HepG2 (cell line): ENCODE measurements around the gene SLC25A36. TPM values are rescaled to one million over a fixed set of nuclear protein-coding genes. Genes with fewer than 3 reads are reported as not detected.

Experiments used
- ATAC-seq: fragments of 200-7000 bp; cut with Tn5 transposase; 3 replicates; pipeline ENCODE4 v1.9.1; 2020; ENCODE audit warnings: mild to moderate bottlenecking, moderate library complexity
- BruUV-seq: library from RNA; stranded (reverse); fragments of 400-500 nt; replicated peaks from 2 replicates; lab custom pipeline; 2021; lab: Mats Ljungman, UMichigan
- CTCF ChIA-PET: fragments of 300-600 bp; formaldehyde crosslinking; extraction: SDS; loops from one replicate; lab custom pipeline; 2021; ENCODE audit warnings: low total read pairs, inconsistent platforms, low intra/inter-chr PET ratio; lab: Yijun Ruan, JAX
- POLR2A ChIA-PET: fragments of 350-600 bp; sonication (Branson Sonifier 250); formaldehyde crosslinking; loops from one replicate; lab custom pipeline; 2020; ENCODE audit warnings: antibody characterized with exemption, inconsistent platforms; lab: Yijun Ruan, JAX
- DNase-seq: peaks from one replicate; pipeline ENCODE4 v3.0.0-alpha.2; 2015; ENCODE audit warnings: low spot score
- FAIRE-seq: peaks from 3 replicates; lab custom pipeline; 2011; peaks lifted over from hg19 to GRCh38; lab: Jason Lieb, UNC
- H2AFZ ChIP-seq: one replicate; pipeline ENCODE4 v1.6.1; 2011; ENCODE audit warnings: low read length, inconsistent platforms
- H3K27ac ChIP-seq: fragments of 300-600 bp; 3 replicates; pipeline ENCODE4 v1.8.0; 2011; ENCODE audit warnings: mixed run types, mild to moderate bottlenecking, mixed read lengths, low read length, inconsistent platforms; ENCODE audit not compliant: insufficient read depth; ENCODE audit errors: extremely low read length
- H3K27me3 ChIP-seq, 2 experiments: fragments of 200-600 bp in 1 of 2; 2 replicates in 1 of 2; 3 replicates in 1 of 2; pipeline versions ENCODE4 v1.6.0 to v1.8.0; 2011; ENCODE audit warnings: low read length in 2 of 2, mild to moderate bottlenecking in 2 of 2, moderate library complexity in 2 of 2, inconsistent platforms in 1 of 2; ENCODE audit not compliant: insufficient read depth in 2 of 2, control insufficient read depth in 1 of 2
- H3K36me3 ChIP-seq, 2 experiments: fragments of 200-600 bp in 1 of 2; replicated peaks in 1 of 2; 2 replicates in 1 of 2; 3 replicates in 1 of 2; pipeline versions ENCODE4 v1.5.1 to v1.8.0; 2011; ENCODE audit warnings: low read length in 2 of 2, inconsistent platforms in 1 of 2; ENCODE audit not compliant: insufficient read depth in 2 of 2, control insufficient read depth in 1 of 2
- H3K4me1 ChIP-seq: 2 replicates; pipeline ENCODE4 v1.5.1; 2012; ENCODE audit warnings: low read length, inconsistent platforms; ENCODE audit not compliant: insufficient read depth
- H3K4me2 ChIP-seq: 2 replicates; pipeline ENCODE4 v1.6.0; 2011; ENCODE audit warnings: low read depth, low read length, inconsistent platforms
- H3K4me3 ChIP-seq, 3 experiments: fragments of 200-600 bp in 1 of 3; sonication (generic), shearing (Covaris generic) in 1 of 3; replicated peaks in 1 of 3; 2 replicates each; pipeline ENCODE4 v1.5.1; 2011 to 2016; ENCODE audit warnings: low read length in 3 of 3, inconsistent platforms in 2 of 3, low read depth in 2 of 3, mild to moderate bottlenecking in 2 of 3, control low read depth in 1 of 3, mixed read lengths in 1 of 3; ENCODE audit not compliant: insufficient read depth in 1 of 3
- H3K79me2 ChIP-seq: one replicate; pipeline ENCODE4 v1.6.1; 2011; ENCODE audit warnings: low read length, inconsistent platforms; ENCODE audit not compliant: insufficient read depth
- H3K9ac ChIP-seq: 2 replicates; pipeline ENCODE4 v1.6.0; 2011; ENCODE audit warnings: mild to moderate bottlenecking, low read depth, low read length, inconsistent platforms; ENCODE audit not compliant: insufficient read depth
- H3K9me3 ChIP-seq: 2 replicates; pipeline ENCODE4 v1.5.1; 2012; ENCODE audit warnings: mild to moderate bottlenecking, low read length
- H4K20me1 ChIP-seq: 2 replicates; pipeline ENCODE4 v1.6.0; 2011; ENCODE audit warnings: inconsistent platforms, mild to moderate bottlenecking, low read length, moderate library complexity; ENCODE audit not compliant: insufficient read depth
- ATF6 ChIP-seq: sonication (generic); formaldehyde crosslinking; conservative IDR thresholded peaks from 2 replicates; pipeline ENCODE4 v1.4.0; 2020; ENCODE audit warnings: missing genetic modification reagents
- JARID2 ChIP-seq: sonication (generic); formaldehyde crosslinking; IDR thresholded peaks from 2 replicates; pipeline ENCODE4 v1.8.1; 2023; ENCODE audit warnings: missing genetic modification reagents, inconsistent platforms; ENCODE audit not compliant: insufficient replicate concordance
- LRRFIP1 ChIP-seq: sonication (generic); formaldehyde crosslinking; conservative IDR thresholded peaks from 2 replicates; pipeline ENCODE4 v1.4.0; 2020; ENCODE audit warnings: missing genetic modification reagents
- REXO4 ChIP-seq: sonication (generic); formaldehyde crosslinking; IDR thresholded peaks from 2 replicates; pipeline ENCODE4 v1.8.0; 2022; ENCODE audit warnings: missing genetic modification reagents, mild to moderate bottlenecking, borderline replicate concordance
- THAP11 ChIP-seq: IDR thresholded peaks from 2 replicates; pipeline ENCODE4 v1.6.1; 2016; ENCODE audit warnings: missing biosample characterization, missing genetic modification reagents
- TRIM24 ChIP-seq: sonication (generic); formaldehyde crosslinking; IDR thresholded peaks from 2 replicates; pipeline ENCODE4 v1.8.0; 2022; ENCODE audit warnings: mild to moderate bottlenecking, missing genetic modification reagents
- ZNF350 ChIP-seq: sonication (generic); formaldehyde crosslinking; IDR thresholded peaks from 2 replicates; pipeline ENCODE4 v1.4.0; 2020; ENCODE audit warnings: mild to moderate bottlenecking, low read depth, missing genetic modification reagents, borderline replicate concordance
- WGBS: methylation state at CpG from one replicate; pipeline ENCODE4 v1.1.6; 2017; ENCODE audit warnings: low lambda C conversion rate; 5-methylcytosine and 5-hydroxymethylcytosine counted together
- in situ Hi-C: cut with HindIII; loops from 2 replicates; pipeline ENCODE4 v1.10.0; 2017; ENCODE audit warnings: low pct_unique_long_range_greater_than_20kb; ENCODE audit not compliant: extremely low pct_ligation_motif_present
- intact Hi-C: fragments of 100-400 bp; cut with micrococcal nuclease; formaldehyde crosslinking; loops from one replicate; pipeline ENCODE4 v1.10.0; 2022; ENCODE audit not compliant: unreplicated experiment
- polyA plus RNA-seq, 8 experiments: library from polyadenylated mRNA; depleted of rRNA in 3 of 8; stranded (reverse) in 7 of 8; unstranded in 1 of 8; fragments of >200 nt; fragmentation: Illumina TruSeq in 4 of 8; extraction: Trizol in 4 of 8; gene quantifications; 2 replicates each; pipeline versions ENCODE4 v1.2.1 to v1.2.3, GENCODE V29; 2011 to 2016; ENCODE audit warnings: low read depth in 4 of 8, missing spikeins in 1 of 8, mixed read lengths in 1 of 8; ENCODE audit not compliant: insufficient read depth in 1 of 8
- total RNA-seq, 5 experiments: library from RNA; depleted of rRNA; stranded (reverse); fragments of >200 nt; fragmentation: Illumina TruSeq; extraction: Trizol; gene quantifications; 2 replicates each; pipeline ENCODE4 v1.2.3, GENCODE V29; 2016; ENCODE audit warnings: low read depth in 1 of 5

The SLC25A36 gene
- total and polyA plus RNA-seq, 2 of the 13 experiments (the other 11 are each of a cell fraction or from before 2014, with no cell fraction given) = 30.6 to 85.6 TPM

DNA sequence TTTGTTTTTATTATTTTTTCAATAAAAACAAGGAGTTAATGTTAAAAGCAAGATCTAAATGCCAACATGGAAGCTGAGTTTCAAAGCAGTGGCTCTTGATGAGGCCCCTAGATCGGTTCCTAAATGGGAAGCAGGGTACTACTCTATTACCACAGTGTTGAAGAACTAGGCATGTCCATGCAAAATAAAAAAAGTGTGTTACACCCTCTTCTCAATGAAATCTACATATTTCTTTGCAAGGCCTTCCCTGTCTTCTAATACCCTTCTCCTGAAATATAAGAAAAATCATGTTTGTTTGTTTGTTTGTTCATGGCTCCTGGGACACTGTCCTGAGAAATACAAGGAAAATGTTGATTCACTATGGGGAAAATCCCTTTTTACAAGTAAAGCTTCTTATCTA is 12.2 kb upstream of the SLC25A36 start:
- no peaks in the 10 kb centered on the region for H4K20me1 ChIP-seq
- ChIA-PET POLR2A (no interaction called here), CTCF (no interaction called here)
- H3K4me2 ChIP-seq = no peak overlapping the region
- BruUV-seq = no TSS peak
- H2AFZ ChIP-seq = no peak overlapping the region
- no peak for ATAC-seq
- H3K27me3 ChIP-seq = no peaks in the 10 kb centered on the region
- H3K27ac ChIP-seq = no peak overlapping the region
- intact Hi-C loops = no loop called here
- H3K4me1 ChIP-seq = peaks cover 12% of the 10 kb centered on the region; the same call in 1 of the 2 replicates
- no peak overlapping the region for H3K4me3 ChIP-seq
- no peak overlapping the region for H3K9ac ChIP-seq
- DNase-seq = no peak
- in situ Hi-C loops = loop anchor here (10.0 kb wide), 1 partner anchor 45 kb away; no protein-coding TSS in a partner anchor
- TF ChIP-seq JARID2 (CRISPR knock-in tag) (no peak), ATF6 (CRISPR knock-in tag) (no peak), TRIM24 (CRISPR knock-in tag) (no peak)
- H3K36me3 ChIP-seq = no peaks in the 10 kb centered on the region
- no peaks in the 10 kb centered on the region for H3K79me2 ChIP-seq
- no peaks in the 10 kb centered on the region for H3K9me3 ChIP-seq
- WGBS = 13% methylated on average over 1 of the region's 1 CpG
- no peak for FAIRE-seq

DNA sequence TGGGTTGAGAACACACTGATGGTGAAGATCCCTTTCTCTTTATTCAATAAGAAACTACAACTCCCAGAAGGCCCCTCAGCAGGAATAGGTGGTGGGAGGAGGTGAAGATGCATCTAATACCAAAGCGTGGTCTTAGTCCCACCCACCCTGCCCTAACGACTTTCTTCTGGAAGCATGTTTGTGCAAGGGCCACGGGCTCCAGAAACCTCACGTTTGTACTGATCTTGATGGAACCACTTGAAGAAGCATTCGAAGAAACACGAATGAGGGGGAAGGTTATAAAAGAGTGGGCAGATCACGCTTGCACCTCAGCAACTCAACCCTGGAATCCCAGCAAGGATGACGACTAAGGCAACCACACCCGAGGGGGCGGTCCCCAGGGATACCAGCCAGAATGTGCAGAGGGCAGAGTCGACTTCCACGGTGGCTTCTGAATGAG is 10.6 kb upstream of the SLC25A36 start:
- ChIA-PET CTCF (no interaction called here), POLR2A (no interaction called here)
- no peaks in the 10 kb centered on the region for H4K20me1 ChIP-seq
- in situ Hi-C loops = no loop called here
- 69% methylated on average over 12 of the region's 12 CpGs for WGBS
- peaks cover 12% of the 10 kb centered on the region; the same call in 1 of the 2 replicates for H3K4me1 ChIP-seq
- H3K4me2 ChIP-seq = no peak overlapping the region
- no peaks in the 10 kb centered on the region for H3K9me3 ChIP-seq
- no peaks in the 10 kb centered on the region for H3K36me3 ChIP-seq
- DNase-seq = no peak
- FAIRE-seq = no peak
- BruUV-seq = no TSS peak
- no peak overlapping the region for H3K4me3 ChIP-seq
- H3K27me3 ChIP-seq = no peaks in the 10 kb centered on the region
- no peak overlapping the region for H2AFZ ChIP-seq
- no peaks in the 10 kb centered on the region for H3K79me2 ChIP-seq
- intact Hi-C loops = no loop called here
- H3K9ac ChIP-seq = no peak overlapping the region
- TF ChIP-seq ZNF350 (CRISPR knock-in tag) = no peak
- no peak for TF ChIP-seq REXO4 (CRISPR knock-in tag)
- peak; percentile 48; the same call in 1 of the 2 replicates for TF ChIP-seq THAP11 (CRISPR knock-in tag)
- TF ChIP-seq LRRFIP1 (CRISPR knock-in tag) = no peak
- no peak overlapping the region for H3K27ac ChIP-seq
- no peak for ATAC-seq
